ENCODE measurements around the gene TMEM108.

DNA sequence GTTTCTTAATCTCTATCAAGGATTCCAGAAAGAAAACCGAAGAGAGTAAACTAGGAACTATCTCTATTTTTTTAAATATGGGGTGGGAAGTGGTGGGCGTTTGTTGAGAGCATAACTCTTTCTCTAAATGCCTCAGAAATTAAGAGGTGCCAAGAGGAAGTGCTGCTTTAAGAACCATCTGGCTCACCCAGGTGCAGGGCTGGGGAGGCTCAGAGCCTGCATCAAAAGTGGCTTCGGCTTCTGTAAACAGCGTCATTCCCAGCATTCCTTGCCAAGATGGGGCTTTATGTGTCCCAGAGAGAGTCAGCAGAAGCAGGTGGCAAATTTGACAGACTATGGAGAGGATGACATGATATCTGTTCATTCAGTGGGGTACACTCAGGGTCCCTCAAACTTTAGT is 238.4 kb downstream of the TMEM108 start:
- no peak for TF ChIP-seq POLR2AphosphoS5 (IDR thresholded peaks at IDR 0.05; ENCODE audit: low read depth, low read length)
- TF ChIP-seq POLR2A (IDR thresholded peaks at IDR 0.05; ENCODE audit: low read depth, low read length) = no peak
- no peak for TF ChIP-seq TAF1 (IDR thresholded peaks at IDR 0.05; ENCODE audit: low read depth, low read length)
